GM06990 (cell line): ENCODE results near the gene EXD2.

Experiments used
- DNase-seq: peaks from one replicate; pipeline ENCODE4 v3.0.0-alpha.2; 2011; ENCODE audit not compliant: insufficient read length; ENCODE audit errors: extremely low read depth
- H3K27me3 ChIP-seq: replicated peaks from 2 replicates; pipeline ENCODE4 v1.6.0; 2011; ENCODE audit warnings: low read length; ENCODE audit not compliant: control insufficient read depth, insufficient read depth
- H3K36me3 ChIP-seq: 2 replicates; pipeline ENCODE4 v1.5.1; 2011; ENCODE audit warnings: low read length; ENCODE audit not compliant: control insufficient read depth, insufficient read depth
- H3K4me3 ChIP-seq: replicated peaks from 2 replicates; pipeline ENCODE4 v1.5.1; 2011; ENCODE audit warnings: low read depth, mild to moderate bottlenecking, control low read depth, low read length
- TF ChIP-seq, protein P1 (sequence below): IDR thresholded peaks from 2 replicates; pipeline ENCODE4 v1.5.1; 2011; ENCODE audit warnings: low read length, control low read depth, mild to moderate bottlenecking, inconsistent platforms; ENCODE audit not compliant: insufficient read depth, poor library complexity, severe bottlenecking

EXD2 gene

DNA sequence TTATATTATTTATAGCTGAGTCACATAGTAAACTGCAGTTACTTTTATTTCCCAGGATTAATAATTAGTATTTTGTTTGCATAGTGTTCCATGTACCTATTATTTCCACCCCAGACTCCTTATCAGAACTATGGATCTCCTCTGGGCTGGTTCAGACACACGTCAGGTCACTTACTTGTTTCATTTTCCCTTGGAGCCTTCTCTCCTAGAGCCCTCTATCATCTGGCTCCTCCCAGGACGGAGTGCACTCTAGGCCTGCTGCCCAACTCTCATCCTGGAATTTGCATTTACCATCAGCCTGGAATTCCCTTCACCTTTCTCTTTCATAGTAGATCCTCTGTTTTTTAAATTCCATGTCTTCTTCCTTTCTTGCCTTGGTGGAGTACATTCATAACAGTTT, 40.2 kb downstream of the EXD2 start:
- TF ChIP-seq, protein P1, sequence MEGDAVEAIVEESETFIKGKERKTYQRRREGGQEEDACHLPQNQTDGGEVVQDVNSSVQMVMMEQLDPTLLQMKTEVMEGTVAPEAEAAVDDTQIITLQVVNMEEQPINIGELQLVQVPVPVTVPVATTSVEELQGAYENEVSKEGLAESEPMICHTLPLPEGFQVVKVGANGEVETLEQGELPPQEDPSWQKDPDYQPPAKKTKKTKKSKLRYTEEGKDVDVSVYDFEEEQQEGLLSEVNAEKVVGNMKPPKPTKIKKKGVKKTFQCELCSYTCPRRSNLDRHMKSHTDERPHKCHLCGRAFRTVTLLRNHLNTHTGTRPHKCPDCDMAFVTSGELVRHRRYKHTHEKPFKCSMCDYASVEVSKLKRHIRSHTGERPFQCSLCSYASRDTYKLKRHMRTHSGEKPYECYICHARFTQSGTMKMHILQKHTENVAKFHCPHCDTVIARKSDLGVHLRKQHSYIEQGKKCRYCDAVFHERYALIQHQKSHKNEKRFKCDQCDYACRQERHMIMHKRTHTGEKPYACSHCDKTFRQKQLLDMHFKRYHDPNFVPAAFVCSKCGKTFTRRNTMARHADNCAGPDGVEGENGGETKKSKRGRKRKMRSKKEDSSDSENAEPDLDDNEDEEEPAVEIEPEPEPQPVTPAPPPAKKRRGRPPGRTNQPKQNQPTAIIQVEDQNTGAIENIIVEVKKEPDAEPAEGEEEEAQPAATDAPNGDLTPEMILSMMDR, result no peak
- DNase-seq, result no peak
- Histone ChIP-seq H3K36me3 (peaks cover under 1% of the 10 kb centered on the region; the same call in 1 of the 2 replicates), H3K27me3 (no peaks in the 10 kb centered on the region), H3K4me3 (no peak overlapping the region)

DNA sequence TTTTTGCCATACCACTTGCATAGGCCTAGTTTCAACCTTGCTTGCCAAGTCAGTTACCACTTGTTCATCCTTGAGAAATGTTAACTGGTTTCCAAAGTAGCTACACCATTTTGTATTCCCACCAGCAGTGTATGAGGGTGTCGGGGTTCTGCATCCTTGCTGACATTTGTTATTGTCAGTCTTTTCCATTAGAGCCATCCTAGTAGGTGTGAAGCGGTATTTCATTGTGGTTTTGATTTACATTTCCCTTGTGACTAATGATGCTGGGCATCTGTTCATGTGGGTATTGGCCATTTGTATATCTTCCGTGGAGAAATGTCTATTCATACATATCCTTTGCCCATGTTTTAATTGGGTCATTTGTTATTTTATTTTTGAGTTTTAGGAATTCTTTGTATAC, 41.1 kb downstream of the EXD2 start:
- TF ChIP-seq, protein P1, result no peak
- peaks cover 3% of the 10 kb centered on the region for H3K36me3 ChIP-seq
- no peaks in the 10 kb centered on the region for H3K27me3 ChIP-seq
- no peak for DNase-seq
- H3K4me3 ChIP-seq, result no peak overlapping the region

- DNase-seq, result no peak
- TF ChIP-seq, protein P1, result no peak
- H3K4me3 ChIP-seq, result no peak overlapping the region
- H3K27me3 ChIP-seq, result no peaks in the 10 kb centered on the region
- peaks cover 6% of the 10 kb centered on the region for H3K36me3 ChIP-seq
Observed at GRCh38 chr14:69234106-69234505, 42.8 kb downstream of the EXD2 start.

GRCh38 chr14:69235708-69236107, 44.4 kb downstream of the EXD2 start:
- no peak overlapping the region for H3K4me3 ChIP-seq
- no peaks in the 10 kb centered on the region for H3K27me3 ChIP-seq
- TF ChIP-seq, protein P1, result no peak
- H3K36me3 ChIP-seq, result peaks cover 6% of the 10 kb centered on the region
- no peak for DNase-seq

DNA sequence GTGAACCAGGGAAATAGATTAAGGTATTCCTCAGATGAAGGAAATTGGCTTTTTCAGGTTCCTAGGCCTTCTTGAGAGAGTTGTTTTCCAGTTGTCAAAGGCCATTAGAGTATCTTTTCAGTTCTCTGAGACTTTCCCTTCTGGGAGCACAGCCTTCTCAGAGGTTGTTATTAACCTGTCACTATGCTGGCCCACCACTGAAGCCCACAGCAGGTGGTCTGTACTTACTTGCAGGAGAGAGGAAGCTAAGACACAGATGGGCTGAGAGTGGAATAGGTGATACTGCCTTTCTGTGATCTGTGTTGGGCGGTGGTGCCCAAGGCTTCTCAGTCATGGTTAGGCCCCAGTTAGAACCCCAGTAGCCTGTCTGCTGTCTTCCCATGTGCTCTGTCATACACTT, 45.8 kb downstream of the EXD2 start:
- no peak for DNase-seq
- H3K36me3 ChIP-seq, result peaks cover 8% of the 10 kb centered on the region
- no peaks in the 10 kb centered on the region for H3K27me3 ChIP-seq
- H3K4me3 ChIP-seq, result no peak overlapping the region
- TF ChIP-seq, protein P1, result no peak

GRCh38 chr14:69237584-69237983, 46.3 kb downstream of the EXD2 start:
- Histone ChIP-seq H3K4me3 (no peak overlapping the region), H3K27me3 (no peaks in the 10 kb centered on the region), H3K36me3 (peaks cover 8% of the 10 kb centered on the region)
- no peak for DNase-seq
- TF ChIP-seq, protein P1, result no peak
